ENCODE measurements around the gene SND1.

SND1 gene

DNA sequence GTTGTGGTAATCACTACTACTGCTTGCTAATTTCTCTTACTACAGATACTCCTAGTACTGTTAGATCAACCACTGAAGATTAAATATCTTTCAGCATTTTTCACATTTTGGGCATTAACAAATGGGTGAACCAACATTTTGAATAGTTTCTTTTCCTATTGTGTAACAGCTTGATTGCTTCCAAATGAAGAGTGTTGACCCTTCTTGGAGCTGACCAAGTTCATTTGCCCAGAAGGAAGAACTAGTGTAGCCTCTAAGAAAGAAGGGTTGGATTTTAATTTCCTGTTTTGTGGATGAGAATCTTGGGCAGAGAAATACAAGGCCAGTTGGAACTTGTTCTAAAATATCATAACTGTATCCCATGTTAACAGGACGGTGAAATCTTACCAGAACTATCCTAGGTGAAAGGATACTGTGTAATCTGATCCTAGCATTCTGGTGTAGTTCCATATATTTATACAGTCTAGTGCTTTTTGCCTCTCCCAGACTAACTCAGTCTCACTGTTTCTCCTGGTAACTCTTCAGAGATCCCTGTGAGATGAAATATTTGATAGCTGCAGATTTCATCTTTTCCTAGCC lies 37.3 kb downstream of the SND1 start:
- no peak for DNase-seq

DNA sequence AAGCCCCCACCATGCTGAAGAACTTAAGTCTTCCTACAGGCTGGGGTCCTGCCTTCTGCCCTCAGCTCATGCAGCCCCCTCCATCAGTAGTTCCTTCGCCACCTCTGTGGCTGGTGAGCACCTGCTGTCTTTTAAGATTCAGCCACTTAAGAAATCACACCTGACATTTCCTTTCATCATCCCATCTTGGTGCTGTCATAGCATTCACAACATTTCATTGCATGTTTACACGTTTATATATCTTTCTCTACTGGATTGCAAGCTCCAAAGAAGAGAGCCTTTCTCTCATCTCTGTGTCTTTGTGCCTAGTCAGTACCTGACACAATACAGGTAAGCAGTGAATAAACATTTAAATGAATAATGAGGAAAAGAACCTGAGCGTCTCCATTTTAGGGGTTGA lies 38.3 kb downstream of the SND1 start:
- DNase-seq = no peak

DNA sequence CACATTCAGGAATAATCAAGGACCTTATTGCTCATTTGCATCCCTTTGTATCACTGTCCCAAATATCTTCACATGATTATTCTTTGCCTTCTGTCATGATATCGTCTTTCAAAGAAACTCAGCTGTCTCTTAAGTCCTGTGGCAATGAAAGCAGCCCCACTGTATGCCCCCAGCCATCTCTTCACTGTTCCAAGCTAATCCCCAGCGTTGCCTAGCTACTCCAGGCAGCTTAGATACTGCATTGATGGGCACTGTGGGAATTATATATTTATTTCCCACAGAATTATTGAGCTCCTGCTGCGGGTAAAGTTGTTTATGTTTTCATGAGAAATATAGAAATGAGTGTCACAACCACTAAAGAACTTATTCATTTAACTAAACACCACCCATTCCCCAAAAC lies 38.8 kb downstream of the SND1 start:
- DNase-seq = no peak

DNA sequence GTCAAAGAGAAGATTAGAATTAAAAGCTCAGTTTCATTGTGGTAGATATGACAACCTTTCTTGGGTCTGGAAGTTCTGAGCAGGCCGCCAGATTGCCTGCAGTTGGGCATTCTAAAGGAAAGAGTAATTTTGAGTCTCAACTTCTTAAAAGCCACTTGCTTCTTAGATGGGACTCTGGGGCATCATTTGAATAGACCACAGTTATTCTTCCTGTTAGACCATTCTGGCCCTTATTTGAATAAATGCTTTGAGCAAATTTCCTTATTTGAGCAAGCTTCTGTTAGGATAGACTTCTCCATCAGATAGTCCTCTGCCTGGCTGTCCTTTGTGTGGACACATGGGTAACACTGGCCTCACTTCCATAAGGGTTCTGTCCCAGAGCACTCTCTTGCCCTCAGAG lies 40.2 kb downstream of the SND1 start:
- DNase-seq = no peak

DNA sequence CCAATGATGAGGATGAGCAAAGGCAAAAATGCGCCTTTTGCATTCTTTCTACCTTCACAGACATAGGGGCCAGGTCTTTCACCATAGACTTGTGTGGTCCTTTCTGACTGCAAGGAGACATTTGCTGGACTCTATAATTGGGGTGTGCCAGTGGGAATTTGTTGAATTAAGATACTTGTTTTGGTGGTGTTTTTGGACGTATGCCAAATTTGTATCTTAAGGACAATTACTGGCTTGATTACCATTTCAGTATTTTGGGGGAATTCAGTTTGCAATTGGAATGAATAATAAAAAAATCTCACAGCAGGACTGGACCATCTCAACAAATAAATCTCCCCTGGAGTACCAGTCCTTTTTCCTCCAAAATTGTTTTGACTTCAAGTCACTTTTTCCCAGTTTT lies 47.9 kb downstream of the SND1 start:
- no peak for DNase-seq

DNA sequence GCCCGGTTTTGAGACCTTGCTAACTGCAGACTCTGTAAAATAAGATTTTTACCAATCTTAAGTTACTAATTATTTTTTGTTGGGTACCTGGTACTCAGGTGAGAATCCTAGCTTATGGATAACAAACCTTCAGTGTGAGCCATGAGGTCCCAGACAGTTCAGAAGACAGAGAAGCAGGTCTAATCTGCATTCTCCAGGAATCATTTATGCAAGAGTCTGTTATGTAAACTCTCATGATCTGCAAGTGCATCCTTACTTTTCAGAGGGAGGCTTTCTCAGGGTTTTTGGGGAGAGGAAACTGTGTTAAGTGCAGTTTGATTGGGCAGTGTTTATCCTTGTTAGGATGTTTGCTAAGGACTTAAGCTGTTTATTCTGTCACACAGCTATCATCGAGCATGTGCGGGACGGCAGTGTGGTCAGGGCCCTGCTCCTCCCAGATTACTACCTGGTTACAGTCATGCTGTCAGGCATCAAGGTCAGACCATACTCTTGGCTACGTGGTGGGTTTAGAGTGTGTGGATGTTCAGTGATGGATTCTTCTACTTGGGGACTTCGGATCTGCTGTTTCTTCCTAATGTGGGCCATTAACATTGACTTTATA lies 50.2 kb downstream of the SND1 start:
- DNase-seq = no peak

DNA sequence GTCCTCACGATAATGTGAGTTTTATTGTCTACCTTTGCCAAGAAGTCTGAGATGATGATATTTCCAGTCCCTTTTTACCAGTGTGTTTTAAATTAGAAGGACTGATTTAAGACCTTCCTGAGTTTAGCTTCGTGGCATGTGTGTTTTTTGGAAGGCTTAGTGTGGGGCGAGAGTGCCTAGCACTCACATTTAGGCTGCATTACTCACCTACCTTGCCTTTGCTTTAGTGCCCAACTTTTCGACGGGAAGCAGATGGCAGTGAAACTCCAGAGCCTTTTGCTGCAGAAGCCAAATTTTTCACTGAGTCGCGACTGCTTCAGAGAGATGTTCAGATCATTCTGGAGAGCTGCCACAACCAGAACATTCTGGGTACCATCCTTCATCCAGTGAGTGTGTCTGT lies 50.9 kb downstream of the SND1 start:
- no peak for DNase-seq

DNA sequence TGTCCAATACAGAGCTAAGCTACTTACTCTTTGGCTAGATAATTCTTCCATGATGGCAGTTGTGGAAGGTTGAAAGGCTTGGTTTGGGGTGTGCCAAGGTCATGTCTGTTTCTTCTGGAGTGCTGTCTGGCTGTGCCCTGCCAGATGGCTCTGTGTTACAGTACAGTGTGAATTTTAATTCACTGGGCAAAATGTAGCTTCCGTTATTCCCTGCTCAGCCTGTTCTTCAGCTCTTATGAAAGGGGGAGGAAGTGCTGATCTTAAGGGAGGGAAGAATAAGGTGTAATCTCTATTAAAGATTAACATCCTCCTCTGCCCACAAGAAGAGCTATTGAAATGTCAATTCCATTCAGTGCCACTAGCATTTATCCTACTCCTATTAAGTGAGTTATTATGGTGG lies 52.2 kb downstream of the SND1 start:
- DNase-seq = no peak

DNA sequence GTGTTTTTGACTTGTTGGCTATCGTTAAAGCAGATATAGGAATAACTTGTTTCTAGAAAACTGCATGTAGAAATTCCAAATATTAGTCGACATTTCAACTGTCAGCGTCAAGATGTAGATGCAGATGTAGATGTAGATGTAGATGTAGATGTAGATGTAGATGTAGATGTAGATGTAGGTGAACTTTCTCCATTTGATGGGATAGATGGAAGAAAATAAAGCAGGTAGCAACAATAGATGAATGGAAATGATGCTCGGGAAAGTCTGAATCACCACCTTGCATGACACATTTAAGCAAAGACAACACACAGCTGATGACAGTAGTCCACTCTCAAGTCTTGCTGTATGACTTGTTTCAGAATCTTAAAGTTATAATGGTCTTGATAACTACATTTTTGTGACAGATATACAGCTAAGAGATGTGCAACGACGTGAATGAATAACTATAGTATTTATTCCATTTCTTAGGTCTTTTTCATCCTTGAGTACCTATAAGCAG lies 53.5 kb downstream of the SND1 start:
- DNase-seq = no peak

DNA sequence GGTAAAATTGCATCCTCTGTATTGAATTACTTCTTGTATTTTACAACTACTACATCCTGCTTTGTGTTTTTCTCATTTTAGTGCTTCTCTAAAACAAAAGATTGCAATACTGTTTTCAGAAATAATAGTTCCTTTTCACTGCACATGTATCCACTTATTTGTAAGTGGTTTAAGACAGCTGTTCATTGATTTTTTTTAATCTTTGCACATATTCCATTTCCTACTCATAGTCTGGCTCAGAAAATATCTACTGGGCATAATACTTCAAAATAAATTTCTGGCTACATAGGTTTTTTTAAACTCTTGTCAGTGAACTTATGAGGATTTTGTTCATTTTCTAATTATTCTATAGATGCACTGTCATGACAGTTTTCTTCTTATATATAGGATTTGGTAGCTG lies 54.8 kb downstream of the SND1 start:
- DNase-seq = no peak

DNA sequence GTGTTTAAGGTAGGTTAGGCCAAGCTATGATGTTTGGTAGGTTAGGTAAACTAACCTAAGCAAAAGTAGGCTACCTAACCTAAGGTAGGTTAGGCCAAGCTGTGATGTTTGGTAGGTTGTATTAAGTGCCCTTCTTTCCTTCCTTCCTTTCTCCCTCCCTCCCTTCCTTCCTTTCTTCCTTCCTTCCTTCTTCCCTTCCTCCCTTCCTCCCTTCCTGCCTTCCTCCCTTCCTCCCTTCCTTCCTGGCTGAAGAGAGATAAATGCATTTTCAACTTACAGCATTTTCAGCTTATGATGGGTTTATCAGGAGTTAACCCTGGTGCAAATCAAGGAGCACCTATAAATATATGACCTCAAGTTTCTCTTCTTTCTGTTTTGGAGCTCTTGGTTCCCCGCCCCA lies 56.2 kb downstream of the SND1 start:
- no peak for DNase-seq

DNA sequence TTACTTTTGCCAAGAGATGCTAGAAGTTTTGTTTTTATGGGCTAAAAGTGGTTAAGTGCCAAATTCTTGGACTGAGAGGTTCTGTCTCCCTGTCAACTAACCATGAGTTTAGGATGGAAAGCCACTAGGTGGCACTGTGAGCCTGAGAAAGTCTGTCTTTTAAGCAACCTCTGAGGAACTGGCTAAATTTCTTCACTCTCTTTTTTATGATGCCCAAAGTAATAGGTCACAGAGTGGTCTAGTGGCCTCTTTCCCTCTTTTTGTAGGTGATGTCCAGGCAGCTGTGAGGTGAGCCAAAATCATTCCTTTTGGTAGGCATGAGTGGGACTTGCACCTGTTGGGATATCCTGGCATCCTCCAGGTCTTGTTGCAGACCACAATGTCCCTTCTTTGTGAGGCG lies 56.8 kb downstream of the SND1 start:
- peak; percentile 79 for DNase-seq

DNA sequence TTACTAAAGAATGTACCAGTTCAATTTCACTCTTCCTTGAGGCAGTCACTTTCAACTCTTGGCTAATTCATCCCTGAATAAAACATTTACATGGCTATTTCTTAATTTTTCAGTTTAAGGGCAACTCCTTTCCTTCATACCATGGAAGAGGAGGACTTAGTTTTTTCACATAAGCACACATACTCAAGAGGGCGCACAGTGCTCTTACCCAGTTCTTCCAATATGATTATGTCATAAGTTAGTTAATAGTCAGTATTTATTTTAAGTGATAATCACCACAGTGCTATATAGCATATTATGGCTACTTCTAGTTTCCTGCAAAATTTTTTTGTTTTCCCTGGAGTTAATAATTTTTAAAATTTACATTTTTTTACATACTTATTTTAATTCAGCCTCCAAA lies 58.6 kb downstream of the SND1 start:
- no peak for DNase-seq

DNA sequence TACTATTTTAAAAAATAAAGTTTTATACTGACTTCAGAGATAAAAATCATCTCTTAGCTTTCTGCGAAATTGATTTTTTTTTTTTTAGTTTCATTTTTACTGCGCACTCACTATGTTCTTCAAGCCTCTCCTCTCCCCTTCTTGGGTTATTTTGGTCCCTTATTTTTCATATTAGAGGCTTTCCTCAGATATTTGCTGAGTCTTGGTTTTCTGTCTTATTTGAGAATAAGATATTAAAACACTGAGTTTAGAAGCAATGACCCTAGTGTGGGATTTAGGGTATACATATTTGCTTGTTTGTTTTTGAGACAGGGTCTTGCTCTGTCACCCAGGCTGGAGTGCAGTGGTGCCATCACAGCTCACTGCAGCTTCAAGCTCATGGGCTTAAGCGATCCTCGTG lies 59.9 kb downstream of the SND1 start:
- no peak for DNase-seq

DNA sequence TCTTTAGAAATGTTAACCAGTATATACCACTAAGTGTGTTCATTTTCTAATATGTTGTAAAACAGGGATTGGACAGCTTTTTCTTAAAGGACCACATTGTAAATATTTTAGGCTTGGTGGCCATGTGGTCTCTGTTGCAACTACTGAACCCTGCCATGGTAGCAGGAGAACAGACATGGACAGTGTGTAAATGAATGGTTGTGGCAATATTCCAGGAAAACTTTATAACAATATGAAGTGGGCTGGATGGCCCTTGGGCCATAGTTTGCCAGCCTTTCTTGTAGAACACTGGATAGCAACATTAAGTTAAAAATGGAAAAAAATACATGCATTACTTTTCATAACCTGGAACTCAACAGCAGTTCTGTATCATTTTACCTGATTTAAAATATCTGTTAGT lies 61.0 kb downstream of the SND1 start:
- no peak for DNase-seq

DNA sequence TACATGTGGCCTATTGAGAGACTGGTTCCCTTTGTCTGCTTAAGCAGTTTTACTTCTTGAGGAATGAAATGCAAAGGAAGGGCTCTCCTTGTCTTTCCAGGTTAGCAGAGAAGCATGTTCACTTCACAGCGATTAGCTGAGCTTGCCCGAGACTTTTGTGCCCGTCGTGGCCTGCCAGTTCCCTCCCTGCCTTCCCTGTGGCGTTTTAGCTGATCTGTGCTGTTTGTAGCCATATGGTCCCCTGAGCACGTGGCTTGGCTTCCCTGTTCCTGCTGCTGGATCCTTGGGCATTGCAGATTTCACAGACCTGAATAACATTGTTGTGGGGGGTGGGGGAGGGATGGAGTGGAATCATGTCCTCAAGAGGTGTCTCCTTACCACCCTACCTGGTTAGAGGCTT lies 61.8 kb downstream of the SND1 start:
- DNase-seq = no peak

DNA sequence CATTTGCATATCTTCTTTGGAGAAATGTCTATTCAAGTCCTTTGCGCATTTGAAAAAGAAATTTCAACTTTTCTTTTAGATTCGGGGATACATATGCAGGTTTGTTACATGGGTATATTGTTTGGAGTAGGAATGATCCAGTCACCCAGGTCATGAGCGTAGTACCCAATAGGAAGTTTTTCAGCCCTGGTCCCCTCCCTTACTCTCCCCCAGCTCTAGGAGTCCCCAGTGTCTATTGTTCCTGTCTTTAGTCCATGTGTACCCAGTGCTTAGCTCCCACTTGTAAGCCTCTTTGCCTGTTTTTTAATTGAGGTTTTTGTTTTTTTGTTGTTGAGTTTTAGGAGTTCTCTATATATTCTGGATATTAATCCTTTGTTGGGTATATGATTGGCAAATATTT lies 63.3 kb downstream of the SND1 start:
- DNase-seq = no peak

DNA sequence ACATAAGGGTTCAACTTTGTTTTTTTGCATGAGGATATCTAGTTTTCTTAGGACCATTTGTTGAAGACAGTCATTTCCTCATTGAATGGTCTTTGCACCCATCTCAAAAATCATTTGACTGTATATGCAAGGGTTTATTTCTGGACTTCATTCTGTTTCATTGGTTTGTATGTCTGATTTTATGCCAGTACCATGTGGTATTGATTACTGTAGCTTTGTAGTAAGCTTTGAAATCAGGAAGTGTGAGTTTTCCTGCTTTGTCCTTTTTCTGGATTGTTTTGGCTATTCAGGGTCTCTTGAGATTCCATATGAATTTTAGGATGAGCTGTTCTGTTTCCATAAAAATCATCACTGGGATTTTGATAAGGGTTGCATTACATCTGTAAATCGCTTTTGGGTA lies 63.9 kb downstream of the SND1 start:
- no peak for DNase-seq

DNA sequence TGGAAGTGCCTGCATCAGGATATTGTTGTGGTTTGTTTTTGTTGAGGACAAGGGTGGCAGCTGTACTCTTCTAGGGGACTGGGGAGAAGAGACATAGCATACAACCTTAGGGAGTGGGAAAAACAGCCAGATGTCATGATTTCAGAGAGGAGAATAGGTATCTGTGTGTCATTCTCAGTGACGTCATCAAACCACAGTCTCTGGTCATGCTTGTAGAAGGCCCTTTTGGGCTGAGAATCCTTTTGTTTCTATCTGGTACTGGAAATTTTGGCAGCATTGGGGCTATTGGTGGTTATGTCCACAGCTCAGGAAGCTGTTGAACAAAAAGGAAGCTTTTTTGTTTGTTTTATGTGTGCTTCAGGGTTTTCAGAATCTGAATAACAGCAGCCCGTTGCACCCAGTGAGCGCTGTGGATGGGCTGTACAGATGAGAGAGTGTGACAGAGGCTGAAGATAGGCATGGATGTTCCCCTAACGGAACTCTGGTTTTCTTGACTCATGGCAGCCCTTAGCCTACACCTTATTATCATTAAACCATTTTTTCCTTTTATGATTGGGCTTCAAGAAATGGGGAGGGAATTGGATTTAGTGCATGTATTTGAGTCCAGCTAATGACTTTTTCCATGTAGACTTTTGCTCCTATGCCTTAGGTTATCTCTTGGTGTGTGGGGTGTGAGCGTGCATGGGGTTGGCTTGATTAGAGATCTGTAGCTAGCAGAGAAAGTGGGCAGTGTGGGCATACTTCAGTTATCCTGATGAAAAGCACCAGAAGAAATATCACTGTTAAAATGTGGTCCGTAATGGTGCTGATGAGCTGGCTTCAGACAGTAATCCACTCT lies 65.7 kb downstream of the SND1 start:
- no peak for DNase-seq

DNA sequence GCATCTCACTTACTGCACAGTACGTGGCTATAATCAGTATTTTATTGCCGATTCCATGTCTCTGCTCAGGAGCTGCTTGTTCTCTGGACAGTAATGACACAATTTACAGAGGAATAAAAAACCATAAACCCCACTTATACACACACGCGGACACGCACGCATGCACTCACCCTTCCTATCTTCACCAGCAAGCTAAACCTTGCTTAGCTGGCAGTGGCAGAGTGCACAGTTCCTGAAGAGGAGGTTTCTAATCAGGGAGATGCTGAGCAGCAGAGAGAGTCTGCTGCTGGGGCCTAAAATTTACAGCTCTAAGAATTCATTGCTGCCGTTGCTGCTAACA lies 66.3 kb downstream of the SND1 start:
- no peak for DNase-seq

DNA sequence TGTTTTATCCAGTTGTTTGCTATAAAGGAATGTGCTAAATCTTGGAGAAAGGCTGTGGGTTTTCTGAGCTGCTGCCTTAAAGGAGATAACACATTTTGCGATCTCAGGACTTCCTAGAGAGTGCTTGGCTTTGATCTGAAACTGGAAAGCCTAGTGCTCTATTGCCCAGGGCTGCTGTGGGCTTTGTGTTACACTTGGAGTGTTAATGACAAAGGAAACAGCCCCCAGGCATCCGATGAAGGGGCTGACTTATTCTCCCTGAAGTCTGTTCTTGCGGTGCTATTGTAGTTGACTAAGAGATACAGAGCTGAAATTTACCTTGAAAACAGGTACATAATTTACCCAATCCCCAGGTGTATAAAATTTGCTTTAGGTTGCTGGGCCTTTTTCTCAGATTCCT lies 74.5 kb downstream of the SND1 start:
- DNase-seq = no peak

DNA sequence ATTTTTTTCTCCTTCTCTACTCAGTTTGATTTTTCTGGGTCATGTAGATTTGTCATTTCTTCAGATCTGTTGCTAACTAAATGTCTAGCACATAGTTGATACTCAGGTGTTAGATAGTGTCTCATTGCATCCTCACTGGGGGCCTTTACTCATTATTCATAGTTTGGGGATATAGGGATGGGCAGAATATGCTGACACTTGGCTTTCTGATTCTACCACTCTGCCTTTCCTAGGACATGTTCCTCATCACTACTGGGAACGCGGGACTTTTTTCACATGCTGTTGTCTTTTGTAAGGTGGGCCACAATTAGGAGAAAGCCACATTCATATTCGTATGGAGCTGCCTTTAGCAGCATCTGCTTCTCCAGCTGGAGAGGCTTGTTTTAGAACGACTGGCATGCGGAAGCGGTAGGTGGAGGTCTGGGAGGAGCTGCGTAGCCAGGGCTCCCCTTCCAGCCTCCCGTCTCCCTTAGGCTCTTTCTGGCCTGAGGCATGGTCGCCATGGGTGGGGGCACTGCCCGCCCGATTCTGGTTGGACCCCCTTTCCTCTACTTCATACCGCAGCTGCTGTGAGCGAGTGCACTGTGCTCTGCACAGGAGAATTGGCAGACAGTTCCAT lies 78.8 kb downstream of the SND1 start:
- no peak for DNase-seq

DNA sequence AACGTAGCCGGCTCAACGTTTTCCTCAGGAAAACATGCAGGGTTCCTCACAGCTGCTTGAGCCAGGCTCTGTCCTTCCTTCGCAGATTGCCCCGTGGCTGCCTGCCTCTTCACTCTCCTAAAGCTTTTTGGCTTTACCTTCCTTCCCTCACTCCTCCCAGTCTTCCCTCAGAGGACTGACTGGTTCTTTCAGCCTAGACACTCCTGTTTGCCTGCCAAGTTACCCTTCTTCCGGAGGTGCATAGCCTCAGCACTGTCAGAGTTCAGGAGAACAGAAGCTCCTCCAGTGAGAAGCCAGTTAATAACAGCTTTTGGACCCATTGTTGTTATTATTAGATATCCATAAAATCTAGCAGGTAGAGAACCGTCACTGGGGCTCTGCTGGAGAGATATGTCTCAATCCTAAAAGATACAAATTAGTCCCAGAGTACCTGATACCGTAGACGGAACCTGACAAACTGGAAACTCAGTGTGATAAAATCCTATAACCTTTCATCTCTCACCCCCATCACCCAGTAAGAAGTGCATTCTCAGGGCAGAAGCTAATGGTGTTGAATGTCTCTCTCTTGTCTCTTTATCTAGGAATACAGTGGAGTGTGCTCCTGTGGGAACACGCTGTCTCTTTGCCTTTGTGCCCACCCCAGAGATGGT lies 79.6 kb downstream of the SND1 start:
- DNase-seq = no peak

DNA sequence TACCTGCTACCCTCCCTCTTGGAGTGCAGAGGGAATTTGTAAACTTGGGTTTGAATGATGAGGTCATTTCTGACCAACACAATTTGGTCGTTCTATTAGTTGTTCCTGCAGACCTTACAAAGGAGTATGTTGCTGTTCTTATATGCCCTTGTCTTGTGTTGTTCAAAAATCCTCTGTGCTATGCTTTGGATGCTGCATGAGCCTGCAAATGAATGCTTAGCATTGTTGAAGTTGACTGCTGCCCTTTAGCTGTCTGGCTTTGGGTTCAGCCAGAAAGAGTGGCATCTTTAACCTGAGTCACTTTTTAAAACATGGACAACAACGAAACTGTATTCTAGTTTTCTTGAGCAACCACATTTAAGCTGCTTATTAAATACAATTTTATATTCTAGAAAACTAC lies 80.3 kb downstream of the SND1 start:
- no peak for DNase-seq
